Measurements from ENCODE around the gene MIPOL1. TPM values are rescaled to one million over a fixed set of nuclear protein-coding genes. Genes with fewer than 3 reads are reported as not detected.

Gene MIPOL1
- total RNA-seq, 2 donors from 2014 or later, result 9.0 to 11.7 TPM

DNA sequence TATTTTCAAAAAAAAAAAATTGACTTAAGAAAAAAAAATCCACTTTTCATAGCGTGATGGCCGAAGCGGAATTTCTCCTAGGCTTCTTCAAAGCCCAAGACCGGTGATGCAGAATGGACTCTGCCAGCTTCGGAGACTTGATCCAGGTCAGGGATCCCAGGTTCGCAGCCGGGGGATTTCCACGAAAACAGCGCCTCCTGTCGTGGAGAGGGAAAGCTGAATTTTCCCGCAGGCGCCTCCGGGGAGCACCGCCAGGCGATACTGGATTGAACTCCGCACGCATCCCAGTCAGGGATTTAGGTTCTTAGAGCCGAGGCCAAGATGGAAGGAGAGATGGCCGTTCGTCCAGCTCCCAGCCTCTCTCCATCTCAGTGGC lies 399.8 kb downstream of the MIPOL1 start:
- DNase-seq, result no peak
- intact Hi-C loops (cut with DNase I), result loop anchor here in 1 of 2 donors (10.0 kb wide), 1 partner anchor 353 kb away; no protein-coding TSS in a partner anchor
- no peak for ATAC-seq

GRCh38 chr14:37597914-37598746 lies 400.4 kb downstream of the MIPOL1 start:
- DNase-seq (peak; percentile 20), ATAC-seq (peak in 1 of 2 donors; percentile 33)
- intact Hi-C loops (cut with DNase I), result loop anchor here in 1 of 2 donors (10.0 kb wide), 1 partner anchor 353 kb away; no protein-coding TSS in a partner anchor

GRCh38 chr14:37598747-37599506 lies 401.2 kb downstream of the MIPOL1 start:
- intact Hi-C loops (cut with DNase I), result loop anchor here in 1 of 2 donors (10.0 kb wide), 1 partner anchor 354 kb away; no protein-coding TSS in a partner anchor
- no peak for DNase-seq

DNA sequence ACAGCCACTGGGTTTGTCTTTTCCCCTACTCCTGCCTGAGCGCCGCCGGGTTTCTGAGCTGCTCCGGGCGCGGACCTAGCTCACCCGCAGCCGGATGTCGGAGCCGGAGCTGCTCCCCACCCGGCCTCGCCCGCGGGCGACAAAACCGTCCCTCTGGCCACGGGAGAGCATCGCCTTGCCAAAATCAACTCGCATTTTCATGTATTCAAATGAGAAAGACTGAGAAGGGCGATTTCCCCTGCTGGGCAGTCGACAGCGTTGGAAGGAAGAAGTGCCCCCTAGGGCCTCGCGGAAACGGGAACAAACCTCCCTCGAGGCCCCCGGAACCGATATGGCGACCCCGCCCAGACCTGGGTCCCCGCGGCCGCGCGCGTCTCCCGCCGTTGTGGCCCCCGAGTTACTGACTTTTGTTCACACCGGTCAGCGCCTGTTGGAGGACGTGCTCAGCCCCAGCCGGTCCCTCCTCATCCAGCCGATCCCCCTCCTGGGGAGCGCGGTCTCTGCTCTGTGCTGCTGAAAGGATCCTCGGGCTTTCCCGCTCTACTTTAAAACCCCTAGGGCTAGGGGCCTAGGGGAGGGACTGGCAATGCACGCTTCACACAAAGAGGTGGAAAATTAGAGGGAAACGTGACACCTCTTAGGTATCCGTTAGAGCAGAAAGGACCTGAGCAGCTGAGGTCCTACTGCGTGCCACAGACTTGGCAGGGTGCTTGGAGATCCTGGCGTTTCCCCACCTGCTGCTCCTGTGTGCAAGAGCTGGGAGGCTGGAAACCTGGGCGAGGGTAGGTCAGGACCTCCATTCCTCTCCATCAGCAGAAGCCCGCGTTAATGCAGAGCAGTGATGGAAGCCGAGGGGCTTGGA lies 402.0 kb downstream of the MIPOL1 start:
- intact Hi-C loops (cut with DNase I), result loop anchor here in 1 of 2 donors (10.0 kb wide), 1 partner anchor 355 kb away; no protein-coding TSS in a partner anchor
- ATAC-seq (no peak), DNase-seq (no peak)

More at GRCh38 chr14:37598747-37599506, 401.2 kb downstream of the MIPOL1 start:
- ATAC-seq, result no peak

GRCh38 chr14:37600880-37601741 lies 403.4 kb downstream of the MIPOL1 start:
- DNase-seq, result no peak
- intact Hi-C loops (cut with DNase I), result no loop called here
- no peak for ATAC-seq

DNA sequence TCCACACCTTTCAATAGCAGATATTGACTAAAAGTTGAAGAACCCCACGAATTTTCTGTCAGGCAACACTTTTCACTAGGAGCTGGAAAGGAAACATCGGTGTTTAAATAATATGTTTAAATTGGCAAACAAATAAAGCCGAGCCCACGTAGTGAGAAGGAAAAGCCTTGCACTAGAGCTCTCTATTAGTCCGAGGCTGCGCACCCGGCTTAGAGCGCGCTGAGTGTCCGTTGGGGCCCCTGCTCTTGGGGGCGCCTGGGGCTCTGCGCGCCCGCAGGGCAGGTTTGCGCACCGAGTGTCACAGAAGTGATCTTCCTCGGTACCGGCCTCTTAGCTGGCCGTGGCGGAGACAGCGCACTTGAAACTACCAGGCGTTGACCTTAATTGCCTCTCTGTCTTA lies 404.1 kb downstream of the MIPOL1 start:
- DNase-seq, result no peak
- intact Hi-C loops (cut with DNase I), result no loop called here
- no peak for ATAC-seq

Other genes starting within 250 kb of the MIPOL1 start
- gene SLC25A21, start 25.3 kb upstream of the MIPOL1 start, total RNA-seq, result under 1 TPM; 0.73 to 0.77 TPM